Liver (tissue), 9 donors: Measurements from ENCODE around the gene ING5. TPM values are rescaled to one million over a fixed set of nuclear protein-coding genes. Genes with fewer than 3 reads are reported as not detected.

ENCODE experiments used
- DNase-seq: peaks from one replicate; pipeline ENCODE4 v3.0.0-alpha.2; 2017; ENCODE audit warnings: low spot score
- H3K27ac ChIP-seq, 2 donors: one replicate each; pipeline ENCODE4 v1.7.0; 2013; ENCODE audit warnings: inconsistent platforms in 2 of 2, low read length in 2 of 2, control low read depth in 1 of 2, low read depth in 1 of 2, mild to moderate bottlenecking in 1 of 2
- H3K27me3 ChIP-seq, 4 donors: one replicate each; pipeline versions ENCODE4 v1.6.1 to v1.7.0; 2013; ENCODE audit warnings: low read length in 3 of 4, inconsistent platforms in 1 of 4, mild to moderate bottlenecking in 1 of 4, moderate library complexity in 1 of 4; ENCODE audit not compliant: control insufficient read depth in 4 of 4, insufficient read depth in 4 of 4
- H3K36me3 ChIP-seq, 4 donors: one replicate each; pipeline versions ENCODE4 v1.6.1 to v1.7.0; 2013; ENCODE audit warnings: low read length in 3 of 4, mild to moderate bottlenecking in 3 of 4, low read depth in 1 of 4, moderate library complexity in 1 of 4; ENCODE audit not compliant: control insufficient read depth in 4 of 4, insufficient read depth in 3 of 4
- H3K4me1 ChIP-seq, 4 donors: one replicate each; pipeline versions ENCODE4 v1.6.1 to v1.7.0; 2013; ENCODE audit warnings: low read length in 3 of 4, mild to moderate bottlenecking in 3 of 4, moderate library complexity in 1 of 4; ENCODE audit not compliant: control insufficient read depth in 4 of 4, insufficient read depth in 4 of 4
- H3K4me3 ChIP-seq, 3 donors: one replicate each; pipeline versions ENCODE4 v1.6.1 to v1.7.0; 2013; ENCODE audit warnings: low read length in 3 of 3, control low read depth in 1 of 3, low read depth in 1 of 3, mild to moderate bottlenecking in 1 of 3
- H3K9ac ChIP-seq, 2 donors: one replicate each; pipeline ENCODE4 v1.7.0; 2013; ENCODE audit warnings: low read length in 2 of 2, mild to moderate bottlenecking in 2 of 2, moderate library complexity in 2 of 2, control low read depth in 1 of 2, low read depth in 1 of 2
- H3K9me3 ChIP-seq, 4 donors: one replicate each; pipeline versions ENCODE4 v1.6.1 to v1.7.0; 2013; ENCODE audit warnings: low read length in 3 of 4; ENCODE audit not compliant: control insufficient read depth in 4 of 4
- ATF3 ChIP-seq: IDR thresholded peaks from 2 replicates; pipeline ENCODE4 v1.6.1; 2016; ENCODE audit warnings: antibody characterized with exemption
- CTCF ChIP-seq: fragments of 150-350 bp; IDR thresholded peaks from 2 replicates; pipeline ENCODE4 v1.5.1; 2017; ENCODE audit warnings: improper control_type of control experiment, low read depth, low read length; ENCODE audit not compliant: missing input control
- EGR1 ChIP-seq, 2 donors: IDR thresholded peaks; 2 replicates each; pipeline ENCODE4 v1.6.1; 2016 to 2018; ENCODE audit warnings: antibody characterized with exemption in 2 of 2, low read depth in 2 of 2
- FOXA1 ChIP-seq: IDR thresholded peaks from 2 replicates; pipeline ENCODE4 v1.6.1; 2016; ENCODE audit warnings: antibody characterized with exemption
- FOXA2 ChIP-seq: IDR thresholded peaks from 2 replicates; pipeline ENCODE4 v1.6.1; 2016; ENCODE audit warnings: antibody characterized with exemption
- GABPA ChIP-seq, 2 donors: IDR thresholded peaks in 1 of 2; conservative IDR thresholded peaks in 1 of 2; 2 replicates each; pipeline ENCODE4 v1.6.1; 2016; ENCODE audit warnings: antibody characterized with exemption in 2 of 2, mild to moderate bottlenecking in 1 of 2, moderate library complexity in 1 of 2
- HNF4A ChIP-seq, 2 donors: conservative IDR thresholded peaks; 2 replicates each; pipeline ENCODE4 v1.6.1; 2016; ENCODE audit warnings: antibody characterized with exemption in 2 of 2, mild to moderate bottlenecking in 2 of 2
- HNF4G ChIP-seq: IDR thresholded peaks from 2 replicates; pipeline ENCODE4 v1.6.1; 2016; ENCODE audit warnings: antibody characterized with exemption
- JUND ChIP-seq, 2 donors: IDR thresholded peaks; 2 replicates each; pipeline ENCODE4 v1.6.1; 2016; ENCODE audit warnings: antibody characterized with exemption in 2 of 2
- NR2F2 ChIP-seq: IDR thresholded peaks from 2 replicates; pipeline ENCODE4 v1.6.1; 2016; ENCODE audit warnings: antibody characterized with exemption
- RAD21 ChIP-seq, 2 donors: IDR thresholded peaks; 2 replicates each; pipeline ENCODE4 v1.6.1; 2016; ENCODE audit warnings: antibody characterized with exemption in 2 of 2, mild to moderate bottlenecking in 2 of 2
- RXRA ChIP-seq, 2 donors: IDR thresholded peaks; 2 replicates each; pipeline ENCODE4 v1.6.1; 2017 to 2018; ENCODE audit warnings: antibody characterized with exemption in 2 of 2, mild to moderate bottlenecking in 1 of 2
- SP1 ChIP-seq: IDR thresholded peaks from 2 replicates; pipeline ENCODE4 v1.6.1; 2018; ENCODE audit warnings: antibody characterized with exemption, mild to moderate bottlenecking
- TAF1 ChIP-seq: conservative IDR thresholded peaks from 2 replicates; pipeline ENCODE4 v1.6.1; 2016; ENCODE audit warnings: antibody characterized with exemption, mild to moderate bottlenecking
- WGBS: extraction: QIAGEN DNeasy Blood & Tissue Kit; methylation state at CpG from one replicate; pipeline ENCODE4 v1.1.7; 2013; 5-methylcytosine and 5-hydroxymethylcytosine counted together
- polyA plus RNA-seq, 2 donors: library from polyadenylated mRNA; stranded (reverse) in 1 of 2; unstranded in 1 of 2; fragments of 200-250 nt in 1 of 2; fragments of >200 nt in 1 of 2; fragmentation: Nextera tagmentation in 1 of 2; extraction: Ambion mirVana in 1 of 2; gene quantifications; one replicate each; pipeline versions ENCODE4 v1.2.1 to v1.2.3, GENCODE V29; 2013 to 2015
- total RNA-seq, 2 donors: library from RNA; depleted of rRNA; stranded (reverse); fragments of >200 nt; gene quantifications; one replicate each; pipeline ENCODE4 v1.2.3, GENCODE V29; 2014
- TF ChIP-seq, protein P1 (sequence below): IDR thresholded peaks from 2 replicates; pipeline ENCODE4 v1.6.1; 2016; ENCODE audit warnings: antibody characterized with exemption
- TF ChIP-seq, protein P2 (sequence below): IDR thresholded peaks from 2 replicates; pipeline ENCODE4 v1.6.1; 2016; ENCODE audit warnings: antibody characterized with exemption
- donor health status: healthy.
- donor health status: healthy.
- donor health status: healthy.
- donor health status: healthy.
- donor health status: healthy.

ING5 gene
- total and polyA plus RNA-seq, 4 donors = 7.2 to 24.2 (median 13.9) TPM

- H3K4me3 ChIP-seq = no peak overlapping the region
- H3K4me1 ChIP-seq = peaks cover 0 to 9% (median 0%) of the 10 kb centered on the region in 4 donors
- H3K27ac ChIP-seq = no peak overlapping the region
- TF ChIP-seq HNF4A (conservative IDR thresholded peaks at IDR 0.05) (no peak), JUND (IDR thresholded peaks at IDR 0.05) (no peak), NR2F2 (no peak), ATF3 (no peak), TAF1 (no peak), FOXA1 (no peak), RAD21 (IDR thresholded peaks at IDR 0.05) (no peak), FOXA2 (no peak), CTCF (no peak), HNF4G (no peak), EGR1 (IDR thresholded peaks at IDR 0.05; ENCODE audit: low read depth in 2 of 2) (no peak), GABPA (IDR thresholded peaks at IDR 0.05 in 1 of 2, conservative IDR thresholded peaks at IDR 0.05 in 1 of 2) (no peak), SP1 (no peak)
- TF ChIP-seq, protein P1, sequence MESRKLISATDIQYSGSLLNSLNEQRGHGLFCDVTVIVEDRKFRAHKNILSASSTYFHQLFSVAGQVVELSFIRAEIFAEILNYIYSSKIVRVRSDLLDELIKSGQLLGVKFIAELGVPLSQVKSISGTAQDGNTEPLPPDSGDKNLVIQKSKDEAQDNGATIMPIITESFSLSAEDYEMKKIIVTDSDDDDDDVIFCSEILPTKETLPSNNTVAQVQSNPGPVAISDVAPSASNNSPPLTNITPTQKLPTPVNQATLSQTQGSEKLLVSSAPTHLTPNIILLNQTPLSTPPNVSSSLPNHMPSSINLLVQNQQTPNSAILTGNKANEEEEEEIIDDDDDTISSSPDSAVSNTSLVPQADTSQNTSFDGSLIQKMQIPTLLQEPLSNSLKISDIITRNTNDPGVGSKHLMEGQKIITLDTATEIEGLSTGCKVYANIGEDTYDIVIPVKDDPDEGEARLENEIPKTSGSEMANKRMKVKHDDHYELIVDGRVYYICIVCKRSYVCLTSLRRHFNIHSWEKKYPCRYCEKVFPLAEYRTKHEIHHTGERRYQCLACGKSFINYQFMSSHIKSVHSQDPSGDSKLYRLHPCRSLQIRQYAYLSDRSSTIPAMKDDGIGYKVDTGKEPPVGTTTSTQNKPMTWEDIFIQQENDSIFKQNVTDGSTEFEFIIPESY = no peak
- TF ChIP-seq, protein P2, sequence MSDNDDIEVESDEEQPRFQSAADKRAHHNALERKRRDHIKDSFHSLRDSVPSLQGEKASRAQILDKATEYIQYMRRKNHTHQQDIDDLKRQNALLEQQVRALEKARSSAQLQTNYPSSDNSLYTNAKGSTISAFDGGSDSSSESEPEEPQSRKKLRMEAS = no peak
- H3K9me3 ChIP-seq = no peaks in the 10 kb centered on the region
- peaks cover 2 to 41% (median 9%) of the 10 kb centered on the region in 4 donors for H3K36me3 ChIP-seq
- WGBS = 91% methylated on average over 21 of the region's 21 CpGs
- no peak for DNase-seq
- no peaks in the 10 kb centered on the region for H3K27me3 ChIP-seq
- H3K9ac ChIP-seq = no peak overlapping the region
Measured at GRCh38 chr2:241673797-241674725, 27.8 kb upstream of the ING5 start.

DNA sequence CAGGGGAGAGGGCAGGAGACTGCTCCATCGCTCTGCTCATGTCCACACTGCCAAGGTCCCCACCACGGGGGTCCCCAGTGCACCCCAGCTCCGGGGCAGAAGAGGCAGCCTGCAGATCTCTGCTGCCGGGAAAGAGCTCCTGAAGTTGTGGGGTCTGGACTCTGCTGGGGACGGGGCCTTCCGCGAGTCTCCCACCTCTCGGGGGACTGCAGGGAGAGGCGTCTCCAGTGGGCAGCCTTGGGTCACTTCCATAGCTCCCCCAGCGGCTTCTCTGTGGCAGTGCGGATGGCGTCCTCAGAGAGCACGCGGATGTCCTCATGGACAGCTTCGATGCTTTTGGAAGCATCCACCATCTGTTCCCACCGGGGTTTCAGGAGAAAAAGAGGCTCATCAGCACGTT, 26.0 kb upstream of the ING5 start:
- 88% methylated on average over 17 of the region's 17 CpGs for WGBS
- H3K36me3 ChIP-seq = peaks cover 0 to 28% (median 2%) of the 10 kb centered on the region in 4 donors
- DNase-seq = no peak

More for the DNA sequence above, 26.0 kb upstream of the ING5 start:
- H3K9ac ChIP-seq = no peak overlapping the region
- no peak overlapping the region for H3K4me3 ChIP-seq
- H3K27ac ChIP-seq = no peak overlapping the region
- H3K4me1 ChIP-seq = peaks cover 0 to 9% (median 0%) of the 10 kb centered on the region in 4 donors
- TF ChIP-seq RXRA (IDR thresholded peaks at IDR 0.05) (no peak), ATF3 (no peak), FOXA2 (no peak), RAD21 (IDR thresholded peaks at IDR 0.05) (no peak), HNF4G (no peak), FOXA1 (no peak), HNF4A (conservative IDR thresholded peaks at IDR 0.05) (no peak), EGR1 (IDR thresholded peaks at IDR 0.05; ENCODE audit: low read depth in 2 of 2) (no peak), SP1 (no peak)
- H3K27me3 ChIP-seq = no peaks in the 10 kb centered on the region
- no peaks in the 10 kb centered on the region for H3K9me3 ChIP-seq
